NCI-H748 (cell line): Measurements from ENCODE around the gene OVOL3.

Source experiments
- DNase-seq: peaks from one replicate; lab custom pipeline; 2025; ENCODE audit not compliant: unreplicated experiment; lab: John Stamatoyannopoulos, UW

OVOL3 gene

GRCh38 chr19:36099166-36099785, 11.7 kb upstream of the OVOL3 start:
- DNase-seq: no peak

GRCh38 chr19:36100476-36100875, 10.5 kb upstream of the OVOL3 start:
- no peak for DNase-seq

GRCh38 chr19:36101550-36102327, 9.2 kb upstream of the OVOL3 start:
- no peak for DNase-seq

GRCh38 chr19:36103040-36103626, 7.8 kb upstream of the OVOL3 start:
- DNase-seq: no peak

GRCh38 chr19:36103842-36104552, 6.9 kb upstream of the OVOL3 start:
- no peak for DNase-seq

GRCh38 chr19:36106441-36106840, 4.5 kb upstream of the OVOL3 start:
- DNase-seq: no peak

GRCh38 chr19:36106991-36107390, 4.0 kb upstream of the OVOL3 start:
- DNase-seq: no peak

- DNase-seq: no peak
Measured at GRCh38 chr19:36108684-36109083, 2.3 kb upstream of the OVOL3 start.

- DNase-seq: no peak
Measured at GRCh38 chr19:36111200-36111539, 227 bp downstream of the OVOL3 start.

- DNase-seq: no peak
Measured at GRCh38 chr19:36112678-36113077, 1.7 kb downstream of the OVOL3 start.

GRCh38 chr19:36113425-36113824, 2.5 kb downstream of the OVOL3 start:
- no peak for DNase-seq

- DNase-seq: peak; percentile 86
Measured at GRCh38 chr19:36113894-36114720, 3.2 kb downstream of the OVOL3 start.

- DNase-seq: peak; percentile 100
Measured at GRCh38 chr19:36114721-36115452, 3.9 kb downstream of the OVOL3 start, which contains the start of gene POLR2I. Gene POLR2I, minus strand, starts transcription at chr19:36114875. Its CDS starts 19 bp downstream, at chr19:36114856.

- DNase-seq: peak; percentile 86
Measured at GRCh38 chr19:36115453-36116343, 4.8 kb downstream of the OVOL3 start, which contains the start of gene TBCB. Gene TBCB, plus strand, starts transcription at chr19:36115468. Its CDS starts 93 bp downstream, at chr19:36115561.

GRCh38 chr19:36116344-36116637, 5.3 kb downstream of the OVOL3 start:
- no peak for DNase-seq

GRCh38 chr19:36120092-36120983, 9.4 kb downstream of the OVOL3 start:
- no peak for DNase-seq

- DNase-seq: no peak
Measured at GRCh38 chr19:36120984-36121358, 10.0 kb downstream of the OVOL3 start.

GRCh38 chr19:36121486-36122124, 10.7 kb downstream of the OVOL3 start:
- DNase-seq: no peak
